GM19438 (cell line): ENCODE results near the gene NME7.
"Not testable (repeated sequence)": the region's sequence is repeated elsewhere in the genome, so short reads cannot be mapped to it uniquely, and the experiment has no call there.

ENCODE experiments used
- ATAC-seq: cut with Tn5 transposase; IDR thresholded peaks from one replicate; pipeline ENCODE4 v1.9.1; 2021; ENCODE audit warnings: low read depth; ENCODE audit not compliant: unreplicated experiment

NME7 gene

DNA sequence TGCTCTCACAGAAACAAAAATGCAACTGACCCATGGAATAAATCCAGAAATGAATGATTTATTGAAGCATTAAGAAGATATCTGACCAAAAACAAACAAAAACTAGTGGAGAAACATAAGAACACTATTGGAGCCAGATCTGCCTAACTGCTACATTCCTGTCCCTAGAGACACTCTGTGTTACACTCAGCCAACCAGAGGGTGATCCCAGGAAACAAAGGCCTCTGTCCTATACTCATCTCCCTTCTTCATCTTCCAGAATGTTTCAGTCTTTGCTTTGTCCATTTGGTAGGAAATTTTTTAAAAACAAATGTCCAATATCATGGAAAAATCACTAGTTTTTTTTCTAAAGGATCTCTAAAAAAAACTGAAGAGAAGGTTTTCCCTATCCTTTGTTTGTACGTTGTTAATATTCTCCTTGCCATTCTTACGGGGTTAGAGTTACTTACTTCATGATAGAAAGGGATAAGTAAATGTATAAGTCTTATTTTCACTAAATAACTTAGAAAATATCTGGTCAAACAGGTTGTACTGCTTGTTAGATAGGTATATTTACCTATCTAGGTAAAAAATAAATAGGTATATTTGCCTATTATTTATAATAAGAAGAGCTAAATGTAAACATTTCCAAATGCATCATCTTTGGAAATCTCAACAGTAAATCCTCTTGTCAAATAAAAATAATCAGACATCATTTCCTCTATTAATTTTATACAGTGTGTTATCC, 59.1 kb downstream of the NME7 start:
- ATAC-seq: no peak

DNA sequence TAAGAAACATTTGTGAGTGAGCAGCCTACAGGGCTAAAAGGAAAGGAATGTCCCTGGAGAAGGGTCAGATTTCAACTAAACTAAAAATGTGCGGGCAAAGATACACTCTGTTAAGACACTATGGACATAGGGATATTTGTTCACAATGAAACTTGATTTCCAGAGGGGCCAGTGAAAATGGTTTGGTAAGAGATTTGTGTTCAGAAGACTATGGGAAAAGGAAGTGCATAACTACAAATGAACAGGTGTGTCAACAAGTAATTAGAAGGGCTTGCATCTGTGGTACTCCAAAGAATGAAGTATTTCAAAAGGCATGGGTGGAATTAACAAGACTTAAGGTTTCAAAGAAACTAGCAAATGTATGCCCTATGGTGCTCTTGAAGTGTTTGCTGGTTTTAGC, 60.4 kb downstream of the NME7 start:
- ATAC-seq: no peak

DNA sequence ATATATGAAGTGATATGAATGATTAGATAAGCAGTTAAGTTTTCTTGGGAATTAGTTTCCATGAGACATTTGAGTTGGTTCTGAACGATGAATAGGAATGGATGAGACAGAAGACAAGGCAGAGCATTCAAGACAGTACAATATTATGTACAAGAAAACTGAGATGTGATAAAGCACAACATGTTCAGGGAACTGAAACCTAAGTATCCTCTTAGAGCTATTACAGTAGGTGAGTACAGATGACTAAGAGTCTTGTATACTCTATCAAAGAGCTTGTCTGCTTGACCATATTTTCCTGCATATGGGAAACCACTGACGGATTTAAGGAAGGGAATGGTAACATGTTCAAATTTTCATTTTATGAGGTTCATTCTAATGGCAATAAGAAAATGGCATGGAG, 61.6 kb downstream of the NME7 start:
- ATAC-seq: no peak

DNA sequence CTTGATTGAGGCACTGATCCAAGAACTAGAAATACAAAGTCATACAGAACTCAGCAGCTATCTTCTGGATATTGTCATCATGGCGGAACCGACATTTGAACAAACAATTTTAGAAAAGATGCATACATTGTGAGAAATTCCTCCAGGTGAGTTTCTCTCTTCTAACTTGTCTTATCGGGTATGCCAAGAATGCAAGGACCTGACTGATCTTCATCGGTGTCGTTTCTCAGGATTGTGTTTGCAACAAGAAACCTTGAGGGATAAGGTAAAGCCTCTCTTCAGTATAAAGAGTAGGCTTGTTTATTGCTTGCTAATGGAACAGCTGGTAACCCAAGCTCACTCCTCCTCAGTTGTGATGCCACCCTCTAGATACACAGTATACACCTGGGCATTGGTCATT, 62.2 kb downstream of the NME7 start:
- no peak for ATAC-seq

DNA sequence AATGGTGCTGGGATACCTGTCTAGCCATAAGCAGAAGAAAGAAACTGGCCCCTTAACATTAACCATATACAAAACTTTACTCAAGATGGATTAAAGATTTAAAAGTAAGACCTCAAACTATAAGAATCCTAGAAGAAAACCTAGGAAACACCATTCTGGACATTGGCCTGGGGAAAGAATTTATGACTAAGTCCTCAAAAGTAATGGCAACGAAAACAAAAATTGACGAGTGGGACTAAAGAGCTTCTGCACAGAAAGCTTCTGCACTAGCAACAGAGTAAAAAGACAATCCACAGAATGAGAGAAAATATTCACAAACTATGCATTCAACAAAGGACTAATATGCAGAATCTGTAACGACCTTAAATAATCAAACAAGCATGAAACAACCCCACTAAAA, 66.7 kb downstream of the NME7 start:
- no peak for ATAC-seq

DNA sequence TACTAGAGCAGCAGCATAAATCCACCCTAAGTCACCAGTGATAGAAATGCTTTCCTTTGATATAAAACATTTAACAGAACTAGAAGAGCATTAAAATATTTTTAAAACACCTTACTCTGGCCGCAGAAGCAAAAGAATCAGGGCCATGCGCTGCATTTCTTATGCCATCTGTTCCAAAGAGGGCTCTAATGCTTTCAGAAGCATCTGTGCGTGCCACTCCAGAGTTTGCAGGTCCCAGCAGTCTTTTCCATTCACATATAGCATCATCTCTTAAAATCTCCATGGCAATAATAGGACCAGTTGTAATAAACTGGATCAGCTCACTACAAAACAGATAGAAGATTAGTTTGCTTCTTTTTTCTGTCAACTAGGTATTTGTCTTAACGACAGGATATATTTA, 69.2 kb downstream of the NME7 start:
- ATAC-seq: no peak

DNA sequence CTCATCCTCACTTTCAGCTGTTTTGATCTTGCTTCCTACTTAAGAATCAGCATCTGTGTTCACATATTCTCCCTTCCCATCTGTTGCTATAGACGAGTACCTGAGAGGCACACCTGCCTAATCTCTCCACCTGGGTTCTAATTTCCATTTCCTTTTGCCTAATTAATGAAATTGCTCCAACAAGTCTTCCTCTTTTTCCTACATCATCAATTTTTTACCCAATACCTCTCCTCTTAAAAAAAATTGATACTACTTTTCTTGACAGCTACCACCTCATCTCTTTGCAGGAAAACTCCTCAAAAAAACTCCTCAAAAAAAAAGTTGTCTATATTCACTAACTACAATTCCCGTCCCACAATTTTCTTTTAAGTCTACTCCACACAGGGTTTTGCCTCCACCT, 71.8 kb downstream of the NME7 start:
- no peak for ATAC-seq

DNA sequence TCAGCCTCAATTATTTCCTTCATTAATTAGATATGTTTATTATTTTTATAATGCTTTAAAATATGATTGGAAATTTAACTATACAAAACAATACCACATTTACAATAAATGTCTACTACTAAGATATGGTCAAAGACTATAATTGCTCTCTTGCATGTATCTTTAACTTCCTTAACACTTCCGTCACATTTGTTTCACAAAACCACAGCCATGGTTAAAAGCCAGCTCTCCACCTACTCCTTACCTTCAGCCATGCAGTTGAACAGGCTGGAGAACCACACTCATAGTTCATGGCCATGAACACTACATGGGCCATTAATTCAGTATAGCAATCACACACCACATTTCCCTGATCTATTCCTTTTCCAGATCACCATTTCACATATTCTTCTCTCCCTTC, 72.2 kb downstream of the NME7 start:
- no peak for ATAC-seq

DNA sequence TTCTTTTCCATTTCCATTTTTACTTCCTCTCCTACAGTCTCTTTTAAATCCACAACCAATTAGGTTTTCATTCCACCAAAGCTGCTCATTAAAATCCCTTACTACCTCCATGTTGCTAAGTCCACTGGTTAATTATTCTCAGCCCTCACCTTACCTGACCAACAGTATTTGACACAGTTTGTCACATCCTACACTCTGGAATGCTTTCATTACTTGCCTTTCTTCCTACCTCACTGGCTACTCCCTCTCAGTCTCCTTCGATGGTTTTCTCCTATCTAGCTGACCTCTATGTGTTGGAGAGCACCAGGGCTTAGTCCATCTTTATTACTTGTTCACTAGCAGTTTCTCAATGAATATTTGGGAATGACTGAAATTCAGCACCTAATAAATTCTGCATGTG, 78.6 kb downstream of the NME7 start:
- ATAC-seq: no peak

DNA sequence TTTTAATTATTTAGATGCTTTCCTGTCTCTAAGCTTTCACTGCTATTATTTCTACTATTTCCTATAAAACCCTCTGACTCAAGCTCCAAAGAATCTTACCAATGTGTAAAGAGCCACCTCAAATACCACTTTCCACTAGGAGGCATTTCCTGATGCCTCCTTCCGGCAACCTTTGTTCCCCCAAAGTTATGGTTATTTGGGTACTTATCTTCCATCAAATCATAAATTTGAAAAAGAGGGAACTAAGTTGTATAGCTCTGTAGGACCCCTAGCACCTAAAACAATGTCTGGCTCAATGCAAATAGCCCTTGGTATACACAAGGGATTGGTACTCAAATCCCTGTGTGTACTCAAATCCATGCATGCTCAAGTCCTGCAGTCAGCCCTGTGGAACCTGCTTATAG, 79.6 kb downstream of the NME7 start:
- no peak for ATAC-seq

DNA sequence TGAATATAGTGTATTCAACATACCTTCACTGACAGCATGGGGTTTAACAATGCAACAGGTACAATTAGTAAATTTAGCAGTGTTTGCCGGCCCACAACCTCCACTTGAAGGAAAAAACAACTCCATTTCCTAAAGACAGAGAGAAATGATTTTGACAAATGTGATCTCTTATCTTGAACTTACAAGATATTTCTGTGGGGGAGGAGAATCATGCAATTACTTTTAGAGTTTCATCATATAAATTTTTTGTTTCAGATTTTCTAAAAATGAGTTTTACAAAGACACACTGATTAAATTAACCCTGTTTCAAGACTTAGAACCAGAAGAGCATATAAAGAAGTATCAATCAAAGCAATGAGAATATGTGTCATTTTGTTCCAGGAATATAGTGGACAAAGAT, 80.3 kb downstream of the NME7 start:
- ATAC-seq: no peak

DNA sequence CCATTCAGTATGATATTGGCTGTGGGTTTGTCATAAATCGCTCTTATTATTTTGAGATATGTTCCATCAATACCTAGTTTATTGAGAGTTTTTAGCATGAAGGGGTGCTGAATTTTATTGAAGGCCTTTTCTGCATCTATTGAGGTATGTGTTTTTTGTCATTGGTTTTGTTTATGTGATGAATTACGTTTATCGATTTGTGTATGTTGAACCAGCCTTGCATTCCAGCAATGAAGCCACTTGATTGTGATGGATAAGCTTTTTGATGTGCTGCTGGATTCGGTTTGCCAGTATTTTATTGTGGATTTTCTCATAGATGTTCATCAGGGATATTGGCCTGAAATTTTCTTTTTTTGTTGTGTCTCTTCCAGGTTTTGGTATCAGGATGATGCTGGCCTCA, 86.0 kb downstream of the NME7 start:
- ATAC-seq: not testable (repeated sequence)

DNA sequence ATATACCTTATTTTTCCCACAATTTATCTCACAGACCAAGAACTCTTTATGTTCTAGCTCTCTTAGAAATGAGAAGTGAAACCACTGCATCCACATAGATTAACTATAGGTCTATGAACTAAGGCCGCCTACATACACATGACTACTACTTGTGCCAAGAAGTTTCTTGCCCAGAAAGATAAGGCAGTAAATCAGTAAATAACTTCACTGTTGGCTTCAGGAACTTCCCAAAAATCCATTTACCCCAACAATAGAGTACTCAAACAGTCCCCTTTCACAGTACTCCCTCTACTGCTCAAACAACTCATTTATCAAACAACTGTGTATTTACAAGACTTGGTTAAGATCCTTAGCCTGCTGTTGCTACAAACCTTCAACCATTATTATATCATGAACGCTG, 96.5 kb downstream of the NME7 start:
- ATAC-seq: peak; percentile 58

DNA sequence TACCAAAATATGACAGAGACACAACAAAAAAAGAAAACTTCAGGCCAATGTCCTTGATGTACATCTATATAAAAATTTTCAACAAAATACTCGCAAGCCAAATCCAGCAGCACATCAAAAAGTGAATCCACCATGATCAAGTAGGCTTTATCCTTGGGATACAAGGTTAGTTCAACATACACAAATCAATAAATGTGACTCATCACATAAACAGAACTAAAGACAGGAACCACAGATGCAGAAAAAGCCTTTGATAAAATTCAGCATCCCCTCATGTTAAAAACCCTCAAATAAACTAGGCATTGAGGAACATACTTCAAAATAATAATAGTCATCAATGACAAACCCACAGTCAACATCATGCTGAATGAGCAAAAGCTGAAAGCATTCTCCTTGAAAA, 101.5 kb downstream of the NME7 start:
- no peak for ATAC-seq

DNA sequence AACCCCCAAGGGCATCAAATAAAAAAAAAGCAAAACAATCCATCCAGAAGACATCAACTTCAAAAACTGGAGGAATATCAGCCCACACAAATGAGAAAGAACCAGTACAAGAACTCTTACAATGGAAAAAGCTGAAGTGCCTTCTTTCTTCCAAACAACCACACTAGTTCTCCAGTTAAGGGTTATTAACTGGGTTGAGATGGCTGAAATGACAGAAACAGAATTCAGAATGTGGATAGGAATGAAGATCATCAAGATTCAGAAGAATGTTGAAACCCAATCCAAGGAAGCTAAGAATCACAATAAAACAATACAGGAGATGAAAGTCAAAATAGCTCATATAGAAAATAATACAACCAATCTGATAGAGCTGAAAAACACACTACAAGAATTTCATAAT, 104.5 kb downstream of the NME7 start:
- ATAC-seq: no peak

DNA sequence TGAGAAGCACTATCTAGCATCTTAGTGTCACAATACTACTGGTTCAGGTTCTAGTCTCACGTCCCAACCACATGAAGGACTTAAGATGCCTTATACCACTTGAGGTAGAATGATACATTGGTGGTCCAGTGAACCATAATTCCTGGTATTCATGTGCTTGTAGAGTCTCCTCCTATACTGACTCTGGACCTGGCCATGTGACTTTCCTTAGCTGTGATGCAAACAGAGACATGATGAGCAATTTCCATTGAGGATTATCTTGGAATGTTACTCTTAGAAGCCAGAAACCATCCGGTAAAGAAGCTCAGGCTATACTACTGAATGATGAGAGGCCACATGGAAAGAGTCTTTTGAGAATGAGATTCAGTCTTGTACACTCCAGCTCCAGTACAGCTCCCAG, 105.7 kb downstream of the NME7 start:
- ATAC-seq: no peak

DNA sequence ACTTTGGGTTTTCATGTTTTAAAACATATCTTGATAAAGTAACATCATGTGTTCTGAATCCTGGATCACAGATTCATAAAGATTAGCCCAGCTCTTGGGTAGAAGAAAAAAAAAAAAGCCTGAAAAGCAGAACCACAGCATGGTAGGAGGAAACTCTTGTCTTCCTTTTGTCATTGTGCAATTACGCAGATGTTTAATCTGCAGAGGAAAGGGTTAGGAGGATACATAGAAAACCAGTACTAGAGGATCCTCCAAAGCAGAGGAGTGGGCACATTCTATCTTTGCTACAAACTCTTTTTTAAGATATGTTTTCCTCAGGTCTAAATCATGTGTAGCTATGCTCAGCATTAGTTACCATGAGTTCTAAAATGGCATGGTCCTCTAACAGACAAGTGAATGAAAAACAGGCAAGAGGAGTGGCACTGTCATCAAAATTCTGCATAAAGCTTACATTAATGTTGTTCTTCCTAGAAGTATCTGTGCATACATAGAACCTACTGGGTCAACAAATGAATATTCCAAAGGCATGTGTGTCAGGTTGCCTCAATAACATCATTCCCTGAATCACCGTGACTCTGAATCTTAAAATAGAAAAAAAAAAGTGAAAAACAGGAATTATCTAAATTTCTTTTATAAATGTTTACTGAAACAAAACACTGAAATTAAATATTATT, 107.0 kb downstream of the NME7 start:
- ATAC-seq: no peak

DNA sequence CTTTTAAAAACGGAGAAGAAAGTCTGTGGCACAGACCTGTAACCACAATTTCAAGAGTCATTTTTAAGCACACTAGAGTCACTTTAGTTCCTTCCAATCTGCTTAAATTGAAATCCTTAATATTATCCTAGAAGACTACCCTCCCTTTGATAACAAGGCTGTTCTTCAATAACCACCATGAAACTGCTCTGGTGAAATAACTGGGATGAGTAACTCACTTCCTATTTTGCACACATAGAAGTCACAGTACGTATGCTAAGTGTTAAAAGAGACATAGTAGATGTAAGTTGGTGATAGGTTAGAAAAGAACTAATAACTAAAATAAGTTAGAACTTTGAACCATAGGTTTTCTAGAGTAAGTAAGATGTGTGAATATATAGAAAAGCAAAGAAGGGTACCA, 107.8 kb downstream of the NME7 start:
- ATAC-seq: no peak

DNA sequence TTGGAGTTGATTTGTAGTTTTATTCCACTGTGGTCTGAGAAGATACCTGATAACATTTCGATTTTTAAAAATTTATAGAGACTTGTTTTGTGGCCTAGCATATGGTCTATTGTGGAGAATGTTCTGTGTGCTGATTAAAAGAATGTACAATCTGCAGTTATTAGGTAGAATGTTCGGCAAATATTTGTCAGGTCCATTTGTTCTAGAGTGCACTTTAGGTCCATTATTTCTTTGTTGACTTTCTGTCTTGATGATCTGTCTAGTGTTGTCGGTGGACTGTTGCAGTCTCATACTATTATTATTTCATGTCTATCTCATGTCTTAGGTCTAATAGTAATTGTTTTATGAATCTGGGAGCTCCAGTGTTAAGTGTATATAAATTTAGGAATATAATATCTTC, 116.8 kb downstream of the NME7 start:
- ATAC-seq: no peak

DNA sequence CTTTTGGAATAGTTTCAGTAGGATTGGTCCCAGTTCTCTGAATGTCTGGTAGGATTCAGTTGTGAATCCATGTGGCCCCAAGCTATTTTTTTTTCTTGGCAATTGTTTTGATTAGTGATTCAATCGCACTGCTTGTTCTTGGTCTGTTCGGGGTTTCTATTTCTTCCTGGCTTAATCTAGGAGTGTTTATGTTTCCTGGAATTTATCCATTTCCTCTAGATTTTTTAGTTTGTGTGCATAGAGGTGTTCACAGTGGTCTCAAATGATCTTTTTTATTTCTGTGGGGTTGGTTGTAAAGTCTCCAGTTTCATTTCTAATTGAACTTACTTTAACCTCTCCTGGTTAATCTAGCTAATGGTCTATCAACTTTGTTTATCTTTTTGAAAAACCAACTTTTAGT, 117.6 kb downstream of the NME7 start:
- ATAC-seq: no peak

DNA sequence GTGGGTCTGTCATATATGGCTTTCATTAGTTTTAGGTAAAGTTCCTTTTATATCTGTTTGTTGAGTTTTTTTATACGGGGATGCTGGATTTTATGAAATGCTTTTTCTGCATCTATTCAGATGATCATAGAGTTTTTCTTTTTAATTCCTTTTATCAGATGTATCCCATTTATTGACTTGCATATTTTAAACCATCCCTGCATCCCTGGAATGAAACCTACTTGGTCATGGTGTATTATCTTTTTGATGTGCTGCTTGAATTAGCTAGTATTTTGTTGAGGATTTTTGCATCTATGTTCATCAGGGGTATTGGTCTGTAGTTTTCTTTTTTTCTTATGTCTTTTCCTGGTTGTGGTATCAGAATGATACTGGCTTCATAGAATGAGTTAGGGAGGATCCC, 118.0 kb downstream of the NME7 start:
- no peak for ATAC-seq

DNA sequence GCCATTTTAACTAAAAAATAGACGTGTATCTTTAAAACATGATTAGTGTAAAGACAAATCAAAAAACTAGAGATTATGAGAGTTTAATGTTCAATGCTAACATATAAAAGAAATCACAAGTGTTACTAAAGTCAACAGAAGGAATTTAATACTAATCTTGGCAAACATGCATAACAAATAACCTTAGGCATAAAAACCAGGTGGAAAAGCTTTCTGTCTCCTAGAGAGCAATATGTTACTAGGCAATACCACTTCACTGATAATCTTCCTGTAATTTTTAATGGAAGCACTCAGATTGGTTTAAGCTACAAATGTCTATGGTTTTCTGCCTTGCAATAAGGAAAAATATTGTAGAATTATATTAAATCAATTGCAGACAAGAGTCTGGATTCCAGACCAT, 121.9 kb downstream of the NME7 start:
- no peak for ATAC-seq
